GM12873 (cell line): ENCODE data around the gene SRC.

Experiments
- CTCF ChIP-seq: IDR thresholded peaks from 2 replicates; pipeline ENCODE4 v1.5.1; 2012; ENCODE audit warnings: low read depth, mild to moderate bottlenecking, moderate library complexity, low read length, control low read depth; ENCODE audit not compliant: insufficient read depth; ENCODE audit errors: missing control alignments

Gene SRC

GRCh38 chr20:37403107-37404033 is 57.4 kb downstream of the SRC start:
- TF ChIP-seq CTCF, result no peak

GRCh38 chr20:37404461-37404890 is 58.5 kb downstream of the SRC start:
- no peak for TF ChIP-seq CTCF

GRCh38 chr20:37405351-37405897 is 59.5 kb downstream of the SRC start:
- TF ChIP-seq CTCF, result no peak

GRCh38 chr20:37406010-37406998 is 60.4 kb downstream of the SRC start:
- no peak for TF ChIP-seq CTCF

GRCh38 chr20:37407019-37407566 is 61.2 kb downstream of the SRC start:
- TF ChIP-seq CTCF, result no peak

- TF ChIP-seq CTCF, result no peak
These were observed 61.6 kb downstream of the SRC start for GRCh38 chr20:37407573-37408002.
